Stimulated activated CD8-positive, alpha-beta memory T cell treated with anti-CD3 and anti-CD28 coated beads, Interleukin-12 subunit alpha, Interleukin-12 subunit beta, amount 100 ng/mL, for 24 hours (primary cell): ENCODE data around the gene SRGAP2B.
"Not testable (repeated sequence)": the region's sequence is repeated elsewhere in the genome, so short reads cannot be mapped to it uniquely, and the experiment has no call there.

Source experiments
- DNase-seq: peaks from one replicate; pipeline ENCODE4 v3.0.0-alpha.2; 2020; ENCODE audit errors: extremely low read depth

Gene SRGAP2B

GRCh38 chr1:145041519-145041918, 53.6 kb downstream of the SRGAP2B start:
- DNase-seq = not testable (repeated sequence)

- DNase-seq = not testable (repeated sequence)
Measured at GRCh38 chr1:145036019-145036418, 59.1 kb downstream of the SRGAP2B start.

GRCh38 chr1:145033523-145033922, 61.6 kb downstream of the SRGAP2B start:
- not testable (repeated sequence) for DNase-seq

- not testable (repeated sequence) for DNase-seq
Measured at GRCh38 chr1:145027251-145027650, 67.9 kb downstream of the SRGAP2B start.

GRCh38 chr1:145025286-145025685, 69.8 kb downstream of the SRGAP2B start:
- DNase-seq = not testable (repeated sequence)

GRCh38 chr1:145022259-145022658, 72.9 kb downstream of the SRGAP2B start:
- DNase-seq = not testable (repeated sequence)

- DNase-seq = not testable (repeated sequence)
Measured at GRCh38 chr1:145021749-145022148, 73.4 kb downstream of the SRGAP2B start.

GRCh38 chr1:145019709-145020108, 75.4 kb downstream of the SRGAP2B start:
- DNase-seq = not testable (repeated sequence)

GRCh38 chr1:145017725-145018124, 77.4 kb downstream of the SRGAP2B start:
- DNase-seq = not testable (repeated sequence)

GRCh38 chr1:145016492-145016862, 78.7 kb downstream of the SRGAP2B start:
- DNase-seq = not testable (repeated sequence)

GRCh38 chr1:145015744-145016491, 79.2 kb downstream of the SRGAP2B start:
- not testable (repeated sequence) for DNase-seq

- DNase-seq = not testable (repeated sequence)
Measured at GRCh38 chr1:145013353-145013752, 81.8 kb downstream of the SRGAP2B start.

- not testable (repeated sequence) for DNase-seq
Measured at GRCh38 chr1:145011811-145012210, 83.3 kb downstream of the SRGAP2B start.

- not testable (repeated sequence) for DNase-seq
Measured at GRCh38 chr1:145010580-145010979, 84.5 kb downstream of the SRGAP2B start.

GRCh38 chr1:145009928-145010327, 85.2 kb downstream of the SRGAP2B start:
- DNase-seq = not testable (repeated sequence)

GRCh38 chr1:145008388-145008787, 86.7 kb downstream of the SRGAP2B start:
- not testable (repeated sequence) for DNase-seq

GRCh38 chr1:145005142-145005541, 90.0 kb downstream of the SRGAP2B start:
- DNase-seq = not testable (repeated sequence)

GRCh38 chr1:145001381-145001780, 93.7 kb downstream of the SRGAP2B start:
- DNase-seq = not testable (repeated sequence)

- not testable (repeated sequence) for DNase-seq
Measured at GRCh38 chr1:145000743-145001326, 94.3 kb downstream of the SRGAP2B start.

- not testable (repeated sequence) for DNase-seq
Measured at GRCh38 chr1:145000074-145000742, 94.9 kb downstream of the SRGAP2B start.

- DNase-seq = not testable (repeated sequence)
Measured at GRCh38 chr1:144998981-144999273, 96.2 kb downstream of the SRGAP2B start.

GRCh38 chr1:144998134-144998980, 96.8 kb downstream of the SRGAP2B start:
- DNase-seq = not testable (repeated sequence)
